H1 (cell line): ENCODE results near the gene CTIF. TPM values are rescaled to one million over a fixed set of nuclear protein-coding genes. Genes with fewer than 3 reads are reported as not detected.

Experiments
- GTF2F1 ChIP-seq: IDR thresholded peaks from 2 replicates; pipeline ENCODE4 v1.6.1; 2012; ENCODE audit warnings: low read depth, low read length, improper control_type of control experiment, borderline replicate concordance
- SP2 ChIP-seq: IDR thresholded peaks from 2 replicates; pipeline ENCODE4 v1.6.1; 2012; ENCODE audit warnings: mild to moderate bottlenecking, low read length, inconsistent platforms
- TAF7 ChIP-seq: optimal IDR thresholded peaks from 2 replicates; pipeline ENCODE3; 2011; ENCODE audit warnings: low read depth, mild to moderate bottlenecking, inconsistent platforms, low read length, moderate library complexity, borderline replicate concordance
- polyA plus RNA-seq, 7 experiments: library from polyadenylated mRNA; depleted of rRNA in 3 of 7; stranded (reverse) in 5 of 7; unstranded in 2 of 7; fragments of >200 nt in 5 of 7; fragments of 200-250 nt in 2 of 7; gene quantifications; 1 replicate in 5 of 7; 2 replicates in 1 of 7; 4 replicates in 1 of 7; pipeline versions ENCODE4 v1.2.1 to v1.2.3, GENCODE V29; 2011 to 2013; ENCODE audit warnings: missing spikeins in 2 of 7, mixed read lengths in 2 of 7
- total RNA-seq: library from RNA; stranded (reverse); fragmentation: NEBNext Ultra II Directional; extraction: Animal tissue kit (Norgen Biotek cat#: 25700); gene quantifications from 2 replicates; pipeline ENCODE4 v1.2.1, GENCODE V29; 2021
- TF ChIP-seq, protein P1 (sequence below): fragments of 300-600 bp; sonication (generic); IDR thresholded peaks from 2 replicates; pipeline ENCODE4 v1.7.1; 2012; ENCODE audit warnings: low read length, moderate library complexity, mild to moderate bottlenecking, inconsistent platforms; ENCODE audit not compliant: insufficient replicate concordance

Gene CTIF
- total and polyA plus RNA-seq, 2 of the 8 experiments (the other 6 are each of a cell fraction or from before 2014, with no cell fraction given), result 9.0 to 17.8 TPM

DNA sequence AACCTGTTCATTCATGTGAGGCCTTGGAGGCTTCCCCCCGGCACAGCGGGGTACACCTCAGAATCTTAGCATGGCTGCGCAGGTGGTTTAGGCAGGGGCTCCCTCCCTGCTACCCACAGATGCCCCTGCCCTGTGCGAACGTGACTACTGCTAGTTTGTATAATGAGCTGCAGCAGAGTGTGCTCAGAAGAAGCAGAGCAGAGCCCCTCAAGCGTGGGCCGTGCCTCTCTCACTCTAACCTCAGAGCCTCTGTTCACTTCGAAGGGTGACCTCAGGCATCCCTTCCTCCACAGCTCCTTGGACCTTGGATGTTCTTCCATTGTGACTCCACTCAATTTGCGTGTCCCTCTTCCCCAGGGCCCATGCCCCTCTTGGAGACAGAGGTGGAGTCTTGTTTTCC lies 161.6 kb downstream of the CTIF start (continued):
- TF ChIP-seq, protein P1, sequence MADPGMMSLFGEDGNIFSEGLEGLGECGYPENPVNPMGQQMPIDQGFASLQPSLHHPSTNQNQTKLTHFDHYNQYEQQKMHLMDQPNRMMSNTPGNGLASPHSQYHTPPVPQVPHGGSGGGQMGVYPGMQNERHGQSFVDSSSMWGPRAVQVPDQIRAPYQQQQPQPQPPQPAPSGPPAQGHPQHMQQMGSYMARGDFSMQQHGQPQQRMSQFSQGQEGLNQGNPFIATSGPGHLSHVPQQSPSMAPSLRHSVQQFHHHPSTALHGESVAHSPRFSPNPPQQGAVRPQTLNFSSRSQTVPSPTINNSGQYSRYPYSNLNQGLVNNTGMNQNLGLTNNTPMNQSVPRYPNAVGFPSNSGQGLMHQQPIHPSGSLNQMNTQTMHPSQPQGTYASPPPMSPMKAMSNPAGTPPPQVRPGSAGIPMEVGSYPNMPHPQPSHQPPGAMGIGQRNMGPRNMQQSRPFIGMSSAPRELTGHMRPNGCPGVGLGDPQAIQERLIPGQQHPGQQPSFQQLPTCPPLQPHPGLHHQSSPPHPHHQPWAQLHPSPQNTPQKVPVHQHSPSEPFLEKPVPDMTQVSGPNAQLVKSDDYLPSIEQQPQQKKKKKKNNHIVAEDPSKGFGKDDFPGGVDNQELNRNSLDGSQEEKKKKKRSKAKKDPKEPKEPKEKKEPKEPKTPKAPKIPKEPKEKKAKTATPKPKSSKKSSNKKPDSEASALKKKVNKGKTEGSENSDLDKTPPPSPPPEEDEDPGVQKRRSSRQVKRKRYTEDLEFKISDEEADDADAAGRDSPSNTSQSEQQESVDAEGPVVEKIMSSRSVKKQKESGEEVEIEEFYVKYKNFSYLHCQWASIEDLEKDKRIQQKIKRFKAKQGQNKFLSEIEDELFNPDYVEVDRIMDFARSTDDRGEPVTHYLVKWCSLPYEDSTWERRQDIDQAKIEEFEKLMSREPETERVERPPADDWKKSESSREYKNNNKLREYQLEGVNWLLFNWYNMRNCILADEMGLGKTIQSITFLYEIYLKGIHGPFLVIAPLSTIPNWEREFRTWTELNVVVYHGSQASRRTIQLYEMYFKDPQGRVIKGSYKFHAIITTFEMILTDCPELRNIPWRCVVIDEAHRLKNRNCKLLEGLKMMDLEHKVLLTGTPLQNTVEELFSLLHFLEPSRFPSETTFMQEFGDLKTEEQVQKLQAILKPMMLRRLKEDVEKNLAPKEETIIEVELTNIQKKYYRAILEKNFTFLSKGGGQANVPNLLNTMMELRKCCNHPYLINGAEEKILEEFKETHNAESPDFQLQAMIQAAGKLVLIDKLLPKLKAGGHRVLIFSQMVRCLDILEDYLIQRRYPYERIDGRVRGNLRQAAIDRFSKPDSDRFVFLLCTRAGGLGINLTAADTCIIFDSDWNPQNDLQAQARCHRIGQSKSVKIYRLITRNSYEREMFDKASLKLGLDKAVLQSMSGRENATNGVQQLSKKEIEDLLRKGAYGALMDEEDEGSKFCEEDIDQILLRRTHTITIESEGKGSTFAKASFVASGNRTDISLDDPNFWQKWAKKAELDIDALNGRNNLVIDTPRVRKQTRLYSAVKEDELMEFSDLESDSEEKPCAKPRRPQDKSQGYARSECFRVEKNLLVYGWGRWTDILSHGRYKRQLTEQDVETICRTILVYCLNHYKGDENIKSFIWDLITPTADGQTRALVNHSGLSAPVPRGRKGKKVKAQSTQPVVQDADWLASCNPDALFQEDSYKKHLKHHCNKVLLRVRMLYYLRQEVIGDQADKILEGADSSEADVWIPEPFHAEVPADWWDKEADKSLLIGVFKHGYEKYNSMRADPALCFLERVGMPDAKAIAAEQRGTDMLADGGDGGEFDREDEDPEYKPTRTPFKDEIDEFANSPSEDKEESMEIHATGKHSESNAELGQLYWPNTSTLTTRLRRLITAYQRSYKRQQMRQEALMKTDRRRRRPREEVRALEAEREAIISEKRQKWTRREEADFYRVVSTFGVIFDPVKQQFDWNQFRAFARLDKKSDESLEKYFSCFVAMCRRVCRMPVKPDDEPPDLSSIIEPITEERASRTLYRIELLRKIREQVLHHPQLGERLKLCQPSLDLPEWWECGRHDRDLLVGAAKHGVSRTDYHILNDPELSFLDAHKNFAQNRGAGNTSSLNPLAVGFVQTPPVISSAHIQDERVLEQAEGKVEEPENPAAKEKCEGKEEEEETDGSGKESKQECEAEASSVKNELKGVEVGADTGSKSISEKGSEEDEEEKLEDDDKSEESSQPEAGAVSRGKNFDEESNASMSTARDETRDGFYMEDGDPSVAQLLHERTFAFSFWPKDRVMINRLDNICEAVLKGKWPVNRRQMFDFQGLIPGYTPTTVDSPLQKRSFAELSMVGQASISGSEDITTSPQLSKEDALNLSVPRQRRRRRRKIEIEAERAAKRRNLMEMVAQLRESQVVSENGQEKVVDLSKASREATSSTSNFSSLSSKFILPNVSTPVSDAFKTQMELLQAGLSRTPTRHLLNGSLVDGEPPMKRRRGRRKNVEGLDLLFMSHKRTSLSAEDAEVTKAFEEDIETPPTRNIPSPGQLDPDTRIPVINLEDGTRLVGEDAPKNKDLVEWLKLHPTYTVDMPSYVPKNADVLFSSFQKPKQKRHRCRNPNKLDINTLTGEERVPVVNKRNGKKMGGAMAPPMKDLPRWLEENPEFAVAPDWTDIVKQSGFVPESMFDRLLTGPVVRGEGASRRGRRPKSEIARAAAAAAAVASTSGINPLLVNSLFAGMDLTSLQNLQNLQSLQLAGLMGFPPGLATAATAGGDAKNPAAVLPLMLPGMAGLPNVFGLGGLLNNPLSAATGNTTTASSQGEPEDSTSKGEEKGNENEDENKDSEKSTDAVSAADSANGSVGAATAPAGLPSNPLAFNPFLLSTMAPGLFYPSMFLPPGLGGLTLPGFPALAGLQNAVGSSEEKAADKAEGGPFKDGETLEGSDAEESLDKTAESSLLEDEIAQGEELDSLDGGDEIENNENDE, result no peak
- TF ChIP-seq SP2, result no peak
- TF ChIP-seq TAF7, result no peak
- no peak for TF ChIP-seq GTF2F1
